Activated CD8-positive, alpha-beta T cell treated with anti-CD3 and anti-CD28 coated beads for 36 hours (primary cell): ENCODE results near the gene SYT1. TPM values are rescaled to one million over a fixed set of nuclear protein-coding genes. Genes with fewer than 3 reads are reported as not detected.

ENCODE experiments used
- ATAC-seq: fragments of 200-7000 bp; cut with Tn5 transposase; one replicate; pipeline ENCODE4 v1.10.0; 2021; ENCODE audit warnings: mild to moderate bottlenecking, moderate library complexity
- CTCF ChIA-PET: fragments of 350-600 bp; sonication (Branson Sonifier 250); formaldehyde crosslinking; loops from one replicate; lab custom pipeline; 2021; ENCODE audit warnings: antibody characterized with exemption; lab: Charles Lee
- POLR2A ChIA-PET: fragments of 350-600 bp; sonication (Branson Sonifier 250); formaldehyde crosslinking; loops from one replicate; lab custom pipeline; 2021; ENCODE audit warnings: antibody characterized with exemption; lab: Charles Lee
- DNase-seq: peaks from one replicate; pipeline ENCODE4 v3.0.0-alpha.2; 2020
- H3K27ac Mint-ChIP-seq: one replicate; pipeline ENCODE4 v1.8.0; 2021; ENCODE audit warnings: mild to moderate bottlenecking, mixed read lengths
- H3K27me3 Mint-ChIP-seq: one replicate; pipeline ENCODE4 v1.8.0; 2021; ENCODE audit warnings: mixed read lengths
- H3K36me3 Mint-ChIP-seq: one replicate; pipeline ENCODE4 v1.8.0; 2021; ENCODE audit warnings: low read depth, mixed read lengths
- H3K4me1 Mint-ChIP-seq: one replicate; pipeline ENCODE4 v1.8.0; 2021; ENCODE audit warnings: low read depth, mixed read lengths
- H3K4me3 Mint-ChIP-seq: one replicate; pipeline ENCODE4 v1.8.0; 2021; ENCODE audit warnings: mild to moderate bottlenecking, moderate library complexity, mixed read lengths
- H3K9me3 Mint-ChIP-seq: one replicate; pipeline ENCODE4 v1.8.0; 2021; ENCODE audit warnings: mixed read lengths
- CTCF ChIP-seq: fragments of 200-600 bp; IDR thresholded peaks from one replicate; pipeline ENCODE4 v1.8.0; 2022; ENCODE audit warnings: antibody characterized with exemption, mild to moderate bottlenecking
- intact Hi-C: fragments of 100-400 bp; cut with micrococcal nuclease; formaldehyde crosslinking; loops from one replicate; pipeline ENCODE4 v1.10.0; 2022
- total RNA-seq, 2 experiments: library from RNA; stranded (reverse); gene quantifications; one replicate each; pipeline ENCODE4 v1.2.3, GENCODE V29; 2021

The SYT1 gene
- total RNA-seq, 2 experiments from 2014 or later, result not detected

- Mint-ChIP-seq H3K27me3 (no peaks in the 10 kb centered on the region), H3K4me1 (no peaks in the 10 kb centered on the region), H3K27ac (no peak overlapping the region), H3K4me3 (no peak overlapping the region), H3K36me3 (no peaks in the 10 kb centered on the region), H3K9me3 (no peaks in the 10 kb centered on the region)
- ATAC-seq, result no peak
- TF ChIP-seq CTCF, result no peak
- DNase-seq, result no peak
- ChIA-PET POLR2A (no interaction called here), CTCF (no interaction called here)
- intact Hi-C loops, result no loop called here
Observed at GRCh38 chr12:78887444-78887843, 22.9 kb downstream of the SYT1 start.

GRCh38 chr12:78888568-78888967 lies 24.0 kb downstream of the SYT1 start:
- POLR2A ChIA-PET, result no interaction called here
- CTCF ChIA-PET, result interaction anchor here (1.1 kb wide), 1 partner anchor 10 kb away, joined by 3 read pairs; no protein-coding TSS in a partner anchor
- intact Hi-C loops, result no loop called here
- Mint-ChIP-seq H3K36me3 (no peaks in the 10 kb centered on the region), H3K4me3 (no peak overlapping the region), H3K4me1 (no peaks in the 10 kb centered on the region), H3K9me3 (no peaks in the 10 kb centered on the region), H3K27me3 (no peaks in the 10 kb centered on the region), H3K27ac (no peak overlapping the region)
- TF ChIP-seq CTCF, result no peak
- DNase-seq (no peak), ATAC-seq (no peak)

GRCh38 chr12:78891646-78892353 lies 27.2 kb downstream of the SYT1 start:
- Mint-ChIP-seq H3K9me3 (no peaks in the 10 kb centered on the region), H3K27ac (no peak overlapping the region), H3K4me1 (no peaks in the 10 kb centered on the region), H3K4me3 (no peak overlapping the region), H3K36me3 (no peaks in the 10 kb centered on the region), H3K27me3 (no peaks in the 10 kb centered on the region)
- ChIA-PET POLR2A (no interaction called here), CTCF (no interaction called here)
- TF ChIP-seq CTCF, result no peak
- DNase-seq (no peak), ATAC-seq (no peak)
- intact Hi-C loops, result no loop called here

- no peak overlapping the region for H3K4me3 Mint-ChIP-seq
- no peak for DNase-seq
- no peaks in the 10 kb centered on the region for H3K4me1 Mint-ChIP-seq
- POLR2A ChIA-PET, result no interaction called here
- H3K27ac Mint-ChIP-seq, result no peak overlapping the region
- no peaks in the 10 kb centered on the region for H3K27me3 Mint-ChIP-seq
- no peak for TF ChIP-seq CTCF
- no peak for ATAC-seq
- intact Hi-C loops, result no loop called here
- H3K9me3 Mint-ChIP-seq, result peaks cover 8% of the 10 kb centered on the region
- CTCF ChIA-PET, result no interaction called here
- H3K36me3 Mint-ChIP-seq, result no peaks in the 10 kb centered on the region
Observed at GRCh38 chr12:78898416-78898815, 33.8 kb downstream of the SYT1 start.

- Mint-ChIP-seq H3K4me1 (no peaks in the 10 kb centered on the region), H3K9me3 (peaks cover 1% of the 10 kb centered on the region), H3K4me3 (no peak overlapping the region), H3K36me3 (no peaks in the 10 kb centered on the region), H3K27me3 (no peaks in the 10 kb centered on the region), H3K27ac (no peak overlapping the region)
- ATAC-seq (no peak), DNase-seq (no peak)
- intact Hi-C loops, result no loop called here
- no peak for TF ChIP-seq CTCF
- ChIA-PET POLR2A (no interaction called here), CTCF (no interaction called here)
Observed at GRCh38 chr12:78914859-78915331, 50.3 kb downstream of the SYT1 start.
